Fibroblast of the aortic adventitia (primary cell): ENCODE results near the gene CRBN. TPM values are rescaled to one million over a fixed set of nuclear protein-coding genes. Genes with fewer than 3 reads are reported as not detected.

Experiments
- DNase-seq: peaks from one replicate; pipeline ENCODE4 v3.0.0-alpha.2; 2010; ENCODE audit warnings: low read depth
- H3K4me3 ChIP-seq: 2 replicates; pipeline ENCODE4 v1.5.1; 2011; ENCODE audit warnings: low read depth, mild to moderate bottlenecking, control low read depth, low read length, moderate library complexity
- CTCF ChIP-seq: IDR thresholded peaks from 2 replicates; pipeline ENCODE4 v1.5.1; 2011; ENCODE audit warnings: mild to moderate bottlenecking, low read length, control low read depth, inconsistent platforms; ENCODE audit not compliant: insufficient read depth
- small RNA-seq: library from RNA; depleted of rRNA; stranded (forward); fragments of <200 nt; gene quantifications from one replicate; pipeline ENCODE3, GENCODE V24; 2012
- total RNA-seq: library from RNA; depleted of rRNA; stranded (reverse); fragments of >200 nt; gene quantifications from 2 replicates; pipeline ENCODE4 v1.2.3, GENCODE V29; 2012; ENCODE audit warnings: low replicate concordance

Gene CRBN
- total RNA-seq, 1 donor, result 70.9 TPM

DNA sequence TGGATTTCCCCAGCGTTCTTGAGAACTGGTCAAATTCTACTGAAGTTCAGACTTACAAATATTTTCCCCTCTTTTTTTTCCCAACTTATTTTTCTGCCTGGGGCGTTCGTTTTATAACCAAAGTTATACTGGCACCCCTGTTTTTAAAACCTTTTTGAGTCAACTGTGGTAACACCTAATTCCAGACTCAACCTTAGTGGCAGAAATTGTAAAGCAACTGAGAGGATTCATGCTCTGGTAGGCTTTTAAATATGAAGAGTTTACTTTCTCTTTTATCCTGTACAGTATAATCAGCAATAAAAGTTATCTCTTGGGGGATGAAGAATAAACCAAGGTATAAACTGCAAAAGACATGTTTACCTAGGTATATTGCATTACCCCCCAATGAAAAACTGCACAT, 71.6 kb downstream of the CRBN start:
- H3K4me3 ChIP-seq, result no peak overlapping the region
- DNase-seq, result no peak
- no peak for TF ChIP-seq CTCF

- TF ChIP-seq CTCF, result no peak
- no peak overlapping the region for H3K4me3 ChIP-seq
- no peak for DNase-seq
These were observed 72.3 kb downstream of the CRBN start for GRCh38 chr3:3107181-3107580.

GRCh38 chr3:3105815-3106214, 73.7 kb downstream of the CRBN start:
- no peak overlapping the region for H3K4me3 ChIP-seq
- TF ChIP-seq CTCF, result no peak
- no peak for DNase-seq

- no peak for DNase-seq
- TF ChIP-seq CTCF, result no peak
- H3K4me3 ChIP-seq, result no peak overlapping the region
These were observed 74.2 kb downstream of the CRBN start for GRCh38 chr3:3105246-3105645.

DNA sequence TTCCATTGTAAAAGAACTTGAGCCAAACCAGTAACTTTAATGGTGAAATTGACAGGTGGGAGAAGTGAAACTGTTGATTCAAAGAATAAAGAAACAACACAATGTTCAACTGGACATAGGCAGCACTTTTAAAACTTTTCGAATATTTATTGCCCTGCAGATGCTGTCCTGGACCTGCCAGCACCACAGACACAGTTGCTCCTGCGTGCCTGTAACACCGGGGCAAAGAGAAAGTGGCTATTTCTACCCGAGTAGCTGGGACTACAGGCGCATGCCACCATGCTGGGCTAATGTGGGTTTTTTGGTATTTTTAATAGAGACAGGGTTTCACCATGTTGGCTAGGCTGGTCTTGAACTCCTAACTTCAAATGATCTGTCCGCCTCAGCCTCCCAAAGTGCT, 76.7 kb downstream of the CRBN start:
- H3K4me3 ChIP-seq, result no peak overlapping the region
- DNase-seq, result no peak
- TF ChIP-seq CTCF, result no peak

DNA sequence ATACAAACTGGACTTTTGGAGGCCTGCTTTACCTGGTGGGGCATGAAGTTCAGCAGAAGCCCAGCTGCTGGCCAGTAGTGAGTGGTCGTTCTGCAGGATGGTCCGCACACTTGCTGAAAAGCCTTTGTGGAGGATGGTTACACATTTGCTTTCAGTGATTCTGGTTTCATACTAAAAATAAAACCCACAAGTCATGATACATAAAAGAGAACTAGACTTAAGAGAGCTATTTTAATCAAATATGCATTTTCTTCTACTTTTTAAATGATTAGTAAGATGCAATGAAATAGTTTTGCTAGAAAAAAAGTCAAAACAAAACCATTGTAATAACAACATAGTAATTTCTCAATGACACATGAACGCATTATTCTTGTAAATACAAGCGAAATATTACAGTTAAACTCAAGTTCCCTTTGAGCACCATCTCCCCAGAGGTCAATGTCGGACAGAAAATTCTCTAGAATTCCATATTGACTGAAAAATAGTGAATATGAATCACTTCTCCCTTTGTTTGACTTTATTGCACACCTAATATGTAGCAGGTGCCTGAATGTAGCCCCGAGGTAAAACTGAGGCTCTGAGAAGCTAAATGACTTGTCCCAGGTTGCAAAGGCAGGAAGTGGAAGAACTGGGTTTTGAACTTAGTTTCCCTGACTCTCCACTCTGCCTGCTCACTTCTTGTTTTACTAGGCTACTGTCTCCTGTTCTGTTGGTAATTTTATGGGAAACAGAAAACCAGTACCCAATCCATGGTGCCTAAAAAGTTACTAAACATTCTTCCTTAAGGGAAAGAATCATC, 77.6 kb downstream of the CRBN start:
- TF ChIP-seq CTCF, result no peak
- no peak overlapping the region for H3K4me3 ChIP-seq
- DNase-seq, result no peak

Small RNAs within 50 kb of the gene (small RNA-seq; reads per million reads assigned to genes)
- gene RF00416, result not detected

Other genes with a start within 250 kb of the CRBN start
- gene IL5RA, start 69.3 kb downstream of the CRBN start, total RNA-seq, result 0.08 TPM in 1 of 2 replicates, not detected in the other
- 17.8 and 23.3 TPM in 2 replicates for gene TRNT1, start 52.8 kb downstream of the CRBN start, total RNA-seq